GM18508 (cell line): ENCODE data around the gene GSTA3.
"Not testable (repeated sequence)": the region's sequence is repeated elsewhere in the genome, so short reads cannot be mapped to it uniquely, and the experiment has no call there.

Experiments
- ATAC-seq: cut with Tn5 transposase; IDR thresholded peaks from one replicate; pipeline ENCODE4 v1.9.1; 2021; ENCODE audit warnings: moderate number of reproducible peaks; ENCODE audit not compliant: insufficient read depth, unreplicated experiment

Gene GSTA3

DNA sequence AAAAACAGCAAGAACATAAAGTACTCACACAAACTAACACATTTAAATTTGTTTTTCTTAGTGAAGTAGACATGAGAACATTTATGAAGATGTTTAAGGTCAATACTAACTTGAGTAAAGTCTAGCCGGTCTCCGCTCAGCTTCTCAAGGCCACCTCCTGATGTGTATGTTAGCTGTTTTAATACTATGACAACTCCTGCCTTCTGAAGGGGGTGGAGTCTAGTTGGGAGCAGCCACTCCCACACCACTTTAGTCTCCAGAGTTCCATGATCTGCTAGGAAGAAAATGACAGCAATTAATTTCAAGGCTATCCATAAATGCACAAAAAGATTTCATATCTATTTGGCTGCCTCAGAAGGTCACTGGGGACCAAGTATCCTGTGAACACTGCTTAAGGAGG, at the start of gene GSTA3:
GSTA3 (minus strand) TSS at position 168 of the 400 bp plus-strand sequence. CDS start 3,864 bp downstream, outside the sequence.
- no peak for ATAC-seq

DNA sequence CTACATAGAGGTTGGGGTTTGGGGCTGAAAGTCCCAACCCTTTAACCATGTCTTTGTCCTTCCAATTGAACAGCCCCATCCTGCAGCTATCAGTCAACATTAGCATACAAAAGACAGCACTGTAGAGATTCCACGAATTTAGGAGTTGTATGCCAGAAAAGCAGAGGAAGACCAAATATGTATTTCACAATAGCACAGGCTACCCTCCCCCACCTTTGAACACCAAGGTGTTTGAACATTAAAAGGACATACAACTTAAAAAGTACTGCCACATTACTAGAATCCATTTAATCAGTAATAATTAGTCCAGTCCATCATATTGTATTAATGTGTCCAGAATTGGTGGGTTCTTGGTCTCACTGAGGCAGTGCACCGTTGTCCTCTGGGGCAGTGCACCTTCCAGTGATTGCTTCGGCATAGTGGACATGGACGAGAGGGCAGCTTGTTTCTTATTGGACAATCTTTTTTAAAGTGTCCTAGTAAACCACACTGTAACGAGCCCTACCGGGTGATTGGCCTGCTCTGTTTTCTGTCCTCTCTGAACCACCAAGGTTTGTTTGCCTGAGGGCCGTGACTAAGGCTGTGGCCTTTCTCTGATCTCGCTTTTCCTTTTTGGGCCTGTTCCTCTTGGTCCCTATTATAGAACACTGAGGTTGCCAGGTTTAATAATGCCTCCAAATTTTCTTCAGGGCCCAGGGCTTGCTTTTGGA, 49.2 kb upstream of the GSTA3 start:
- no peak for ATAC-seq

GRCh38 chr6:52955871-52956270, 46.4 kb upstream of the GSTA3 start:
- no peak for ATAC-seq

DNA sequence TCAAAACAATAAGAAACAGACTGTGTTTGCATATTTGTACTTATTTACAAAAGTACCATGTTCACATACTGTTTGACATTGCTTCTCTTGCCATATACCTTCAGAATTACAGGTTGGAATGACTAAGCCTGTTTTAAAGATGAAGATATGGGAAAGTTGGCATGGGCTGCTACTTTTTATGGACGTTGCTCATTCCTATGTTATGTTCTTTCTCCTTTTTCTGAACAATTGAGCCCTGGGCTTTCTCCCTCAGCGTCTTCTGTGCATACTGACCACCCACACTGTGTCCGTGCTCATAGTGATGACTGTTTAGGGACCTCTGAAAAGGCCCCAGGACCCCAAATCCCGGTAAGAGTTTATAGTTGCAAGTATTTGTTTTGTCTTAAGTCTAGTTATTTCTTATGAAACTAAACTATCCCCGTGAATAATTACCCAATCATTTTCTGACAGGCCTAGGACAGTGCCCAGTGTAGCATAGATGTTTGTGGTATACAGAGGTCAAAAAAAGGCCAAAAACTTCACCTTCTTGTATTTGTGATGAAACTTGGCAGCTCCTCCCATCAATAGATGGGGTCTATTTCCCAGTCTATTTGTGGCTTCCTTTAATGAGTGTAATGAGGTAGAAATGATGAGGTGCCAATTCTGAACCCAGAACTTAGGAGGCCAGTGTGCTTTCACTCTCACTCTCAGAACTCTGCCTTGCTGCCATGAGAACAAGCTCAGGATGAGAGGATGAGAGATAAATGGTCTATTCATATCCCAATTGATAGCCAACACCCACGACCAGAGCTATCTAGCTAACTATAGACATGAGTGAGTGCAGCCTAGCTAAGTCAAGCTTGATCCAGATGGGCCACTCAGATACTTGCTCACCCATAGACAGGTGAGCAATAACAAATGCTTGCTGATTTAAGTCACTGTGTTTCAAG, 44.7 kb upstream of the GSTA3 start:
- no peak for ATAC-seq

- ATAC-seq, result no peak
Measured at GRCh38 chr6:52946306-52946705, 36.8 kb upstream of the GSTA3 start.

DNA sequence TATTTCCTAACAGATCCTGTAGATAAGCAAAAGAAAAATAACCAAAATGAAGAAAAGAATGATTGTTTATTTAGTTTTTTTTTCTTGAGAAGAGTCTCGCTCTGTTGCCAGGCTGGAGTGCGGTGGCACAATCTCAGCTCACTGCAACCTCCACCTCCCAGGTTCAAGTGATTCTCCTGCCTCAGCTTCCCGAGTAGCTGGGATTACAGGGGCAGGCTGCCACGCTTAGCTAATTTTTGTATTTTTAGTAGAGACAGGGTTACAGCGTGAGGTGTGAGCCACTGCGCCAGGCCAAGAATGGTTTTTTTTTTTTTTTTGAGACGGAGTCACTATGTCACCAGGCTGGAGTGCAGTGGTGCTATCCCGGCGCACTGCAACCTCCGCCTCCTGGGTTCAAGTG, 33.3 kb upstream of the GSTA3 start:
- not testable (repeated sequence) for ATAC-seq

DNA sequence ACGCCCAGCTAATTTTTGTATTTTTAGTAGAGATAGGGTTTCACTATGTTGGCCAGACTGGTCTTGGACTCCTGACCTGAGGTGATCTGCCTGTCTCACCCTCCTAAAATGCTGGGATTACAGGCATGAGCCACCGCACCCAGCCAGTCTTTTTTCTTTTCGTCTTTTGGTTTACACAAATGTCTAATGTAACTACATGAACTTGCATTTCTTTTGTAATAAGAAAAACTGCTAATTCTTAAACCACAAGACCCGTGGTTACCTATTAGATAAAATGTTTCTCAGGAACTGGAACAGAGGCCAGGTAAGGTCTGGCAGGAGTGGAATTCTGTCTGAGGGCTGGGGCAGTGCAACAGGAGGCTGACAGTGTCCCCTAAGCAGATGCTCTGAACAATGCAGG, 32.7 kb upstream of the GSTA3 start:
- no peak for ATAC-seq

GRCh38 chr6:52937908-52938307, 28.4 kb upstream of the GSTA3 start:
- ATAC-seq, result no peak

- ATAC-seq, result no peak
Measured at GRCh38 chr6:52933778-52934177, 24.3 kb upstream of the GSTA3 start.

DNA sequence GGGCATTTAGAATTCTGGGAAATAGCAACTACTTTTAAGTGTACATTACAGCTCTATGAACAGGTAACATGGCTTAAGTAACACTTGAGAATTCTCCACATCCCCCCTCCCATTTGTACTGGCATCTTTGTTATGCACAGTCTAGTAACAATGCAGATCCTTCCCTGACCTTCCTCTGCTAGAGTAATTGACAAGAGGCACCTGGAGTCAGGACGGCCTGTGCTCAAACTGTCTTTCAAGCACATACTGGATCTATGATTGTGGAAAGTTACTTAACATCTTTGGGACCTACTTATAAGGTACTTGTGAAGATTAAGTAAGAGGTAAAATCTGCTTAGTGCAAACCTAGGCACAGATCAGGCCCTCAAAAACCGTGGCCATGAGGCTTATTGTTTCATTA, 21.9 kb upstream of the GSTA3 start:
- no peak for ATAC-seq

DNA sequence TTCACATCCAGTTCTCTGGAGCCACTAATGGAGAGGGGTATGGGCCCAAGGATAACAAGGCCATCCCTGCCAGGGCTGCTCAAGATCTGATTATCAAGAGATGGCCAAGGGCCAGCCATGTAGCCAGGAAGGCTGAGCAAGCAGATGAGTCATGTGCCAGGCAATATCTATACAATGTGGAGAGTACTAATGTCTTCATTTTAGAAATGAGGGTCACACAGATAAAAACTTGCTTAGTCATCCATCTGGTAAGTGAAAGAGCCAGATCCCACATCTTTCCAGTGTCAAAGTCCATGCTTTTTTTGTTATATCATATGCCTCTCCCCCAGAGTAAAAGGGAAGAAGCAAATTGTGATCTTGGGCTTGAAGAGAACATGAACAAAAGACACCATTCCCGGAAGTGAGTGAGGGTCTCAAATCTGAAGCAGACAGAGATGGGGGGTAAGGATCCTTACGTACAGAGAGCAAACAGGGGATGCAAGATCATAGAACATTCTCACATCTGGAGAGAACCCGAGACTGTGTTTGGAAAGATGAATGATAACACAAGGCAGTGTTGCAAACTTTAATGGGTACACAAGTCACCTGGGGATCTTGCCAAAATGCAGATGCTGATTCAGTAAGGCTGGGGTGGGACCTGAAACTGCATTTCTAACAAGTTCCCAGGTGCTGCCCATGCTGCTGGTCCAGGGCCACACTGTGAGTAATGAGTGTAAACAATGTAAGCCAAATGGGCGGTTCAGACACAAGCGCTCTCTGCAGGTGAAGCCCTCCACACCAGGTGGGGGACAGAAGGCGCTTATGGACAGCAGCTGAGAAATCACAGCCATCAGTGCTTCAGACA, 20.0 kb upstream of the GSTA3 start:
- ATAC-seq, result no peak

DNA sequence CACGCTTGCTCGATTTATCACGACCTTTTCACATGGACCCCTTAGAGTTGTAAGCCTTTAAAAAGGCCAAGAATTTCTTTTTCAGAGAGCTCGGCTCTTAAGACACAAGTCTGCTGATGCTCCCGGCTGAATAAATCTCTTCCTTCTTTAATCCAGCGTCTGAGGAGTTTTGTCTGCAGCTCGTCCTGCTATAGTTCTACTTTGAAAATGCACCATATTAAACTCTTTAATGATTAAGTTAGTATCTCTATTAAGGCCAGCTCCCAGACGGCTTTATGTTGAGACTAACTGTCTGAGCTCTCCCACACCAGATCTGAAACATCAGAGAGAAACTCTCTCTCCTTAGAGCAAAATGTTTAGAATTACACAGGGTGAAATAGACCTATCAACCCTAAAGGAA, 18.0 kb upstream of the GSTA3 start:
- no peak for ATAC-seq

DNA sequence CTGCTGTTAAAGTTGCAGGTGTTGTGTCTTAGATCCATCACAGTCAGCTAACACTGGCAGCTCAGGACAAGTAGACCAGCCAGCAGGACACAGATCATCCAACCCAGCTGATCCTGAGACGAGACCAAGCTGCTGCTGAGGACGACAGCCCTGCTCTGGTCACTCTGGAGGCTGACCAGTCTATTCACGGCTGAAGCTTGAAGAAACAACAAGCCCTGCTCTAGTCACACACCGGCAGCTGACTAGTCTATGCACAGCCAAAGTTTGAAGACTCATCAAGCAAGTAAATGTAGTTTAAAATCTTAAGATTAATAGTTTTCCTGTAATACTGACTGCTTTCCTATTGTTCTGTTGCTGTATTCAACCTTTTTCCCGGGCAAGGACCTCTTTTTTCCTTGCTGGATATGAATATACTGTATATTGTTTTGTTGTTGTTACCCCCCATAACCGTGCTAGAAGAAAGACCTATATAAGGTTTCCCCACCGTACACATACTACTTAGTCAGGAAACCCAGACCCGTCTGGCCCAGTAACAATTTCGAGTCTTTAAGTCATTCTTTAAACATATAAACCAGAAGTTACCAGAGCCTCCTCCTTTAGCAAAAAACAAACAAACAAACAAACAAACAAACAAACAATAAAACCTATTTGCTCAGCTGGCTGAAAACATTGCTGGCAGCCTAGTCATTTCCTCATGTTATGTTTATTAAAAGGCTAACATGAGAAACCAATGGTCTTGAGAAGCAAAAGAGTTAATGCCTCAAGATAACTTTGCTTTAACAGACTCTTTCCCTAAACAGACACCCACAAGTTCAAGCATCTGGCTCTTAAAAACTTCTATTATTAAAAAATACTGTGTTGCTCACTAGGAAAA, 16.7 kb upstream of the GSTA3 start:
- no peak for ATAC-seq

GRCh38 chr6:52925042-52925441, 15.5 kb upstream of the GSTA3 start:
- no peak for ATAC-seq

DNA sequence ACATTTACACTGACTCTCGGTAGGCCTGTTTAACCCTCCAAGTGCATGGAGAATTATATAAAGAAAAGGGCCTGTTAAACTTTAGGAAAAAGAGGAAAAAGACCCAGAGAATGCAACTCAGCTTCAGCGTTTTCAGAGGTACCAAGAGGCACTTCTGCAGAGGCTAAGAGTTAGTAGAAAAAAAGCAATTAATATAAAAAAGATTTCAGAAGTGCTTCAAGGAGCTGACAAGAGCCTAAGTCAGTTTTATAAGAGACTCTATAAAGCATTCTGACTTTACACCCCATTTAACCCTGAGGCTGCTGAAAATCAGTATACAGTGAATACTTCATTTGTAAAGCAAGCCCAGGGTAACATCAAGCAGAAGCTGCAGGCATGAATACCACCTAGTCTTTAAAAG, 14.2 kb upstream of the GSTA3 start:
- not testable (repeated sequence) for ATAC-seq

GRCh38 chr6:52922161-52922560, 12.7 kb upstream of the GSTA3 start:
- ATAC-seq, result no peak

DNA sequence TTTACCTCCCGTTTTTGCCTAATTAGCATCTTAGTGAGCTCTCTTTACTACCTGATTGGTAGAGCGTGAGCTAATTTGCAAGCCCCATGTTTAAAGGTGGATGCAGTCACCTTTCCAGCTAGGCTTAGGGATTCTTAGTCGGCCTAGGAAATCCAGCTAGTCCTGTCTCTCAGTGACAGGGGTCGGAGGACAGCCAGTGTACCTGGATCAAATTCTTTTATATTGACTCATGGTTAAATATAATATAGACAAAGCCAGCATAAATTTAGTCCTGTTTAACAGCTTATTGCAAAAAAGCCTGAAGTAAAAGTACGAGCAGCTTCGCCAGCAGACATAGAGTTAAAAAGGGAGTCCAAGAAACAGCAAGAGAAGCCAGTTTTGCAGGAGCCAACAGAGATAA, 12.2 kb upstream of the GSTA3 start:
- no peak for ATAC-seq

DNA sequence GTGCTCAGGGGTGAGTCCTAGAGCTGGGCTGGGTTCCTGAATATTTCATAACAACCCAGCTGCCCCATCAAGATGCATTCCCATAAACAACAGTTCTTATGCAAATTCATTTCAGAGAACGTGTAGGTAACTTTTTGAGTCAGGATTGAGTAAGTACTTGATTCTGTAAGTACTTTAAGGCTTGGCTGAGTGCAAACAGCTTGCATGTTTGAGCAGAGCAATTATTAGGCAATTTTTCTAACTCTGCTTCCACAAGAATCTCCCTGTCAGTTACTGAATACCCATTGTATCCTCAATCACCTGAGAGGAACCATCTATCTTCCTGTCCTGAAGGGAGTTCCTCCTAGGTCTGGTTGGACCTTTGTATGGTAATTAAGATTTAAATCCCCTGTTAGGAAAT, 10.0 kb upstream of the GSTA3 start:
- ATAC-seq, result not testable (repeated sequence)

GRCh38 chr6:52918771-52919170, 9.3 kb upstream of the GSTA3 start:
- not testable (repeated sequence) for ATAC-seq
